Heart left ventricle (tissue), 13 donors: ENCODE results near the gene IQCH.

Experiments used
- POLR2A ChIP-seq, 2 donors: fragments of 450-650 bp; IDR thresholded peaks; one replicate each; pipeline ENCODE4 v1.6.1; 2017; ENCODE audit warnings: antibody characterized with exemption in 2 of 2, mild to moderate bottlenecking in 2 of 2, moderate library complexity in 2 of 2
- TF ChIP-seq, protein P1 (sequence below), 12 donors: fragments of 200-600 bp; sonication (generic) in 4 of 12; IDR thresholded peaks; one replicate each; pipeline versions ENCODE4 v1.5.0 to v1.8.0; 2018 to 2022; ENCODE audit warnings: antibody characterized with exemption in 12 of 12, mild to moderate bottlenecking in 5 of 12
- donor health status: ischemic (EF 13 %, LVEDD 7.1; RV severe dilation, severe dysfunction).
- donor health status: DM: no; HTN: yes; CAD: no.
- donor health status: DM: no; HTN: no; CAD: no.
- donor health status: ischemic (EF 25% LVEDD 6.9; RV normal size, moderate dysfunction).
- donor health status: ischemic (EF 25% LVEDD 5.7; RV mildly dilated, moderate dysfunction).
- donor health status: ischemic (EF 35%, LVEDD 5.7; RV mildly dilated, moderate dysfunction).
- donor health status: nonischemic (EF 11% LVEDD 7.7; RV severe dilation, severe dysfunction).
- donor health status: DM: yes; HTN: yes; CAD: no.
- donor health status: PGD.
- donor health status: ischemic (EF 29% LVEDD 5.4; RV normal size, mild dysfunction).
- donor health status: nonischemic (EF 23%, LVEDD 6.1; RV moderate dilation, normal function).

DNA sequence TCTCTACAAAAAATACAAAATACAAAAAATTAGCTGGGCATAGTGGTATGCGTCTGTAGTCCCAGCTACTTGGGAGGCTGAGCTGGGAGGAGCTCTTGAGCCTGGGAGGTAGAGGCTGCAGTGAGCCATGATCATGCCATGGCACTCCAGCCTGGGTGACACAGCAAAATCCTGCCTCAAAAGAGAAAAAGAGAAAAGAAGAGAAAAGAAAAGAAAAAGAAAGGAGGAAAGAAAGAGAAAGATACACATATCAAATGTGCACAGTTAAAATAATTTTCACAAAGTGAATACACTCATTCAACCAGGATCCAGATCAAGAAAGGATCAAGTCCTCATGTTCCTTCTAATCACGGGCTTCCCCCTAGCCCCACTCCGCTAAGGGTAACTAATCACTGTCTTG lies 260.5 kb downstream of the IQCH start:
- TF ChIP-seq, protein P1, sequence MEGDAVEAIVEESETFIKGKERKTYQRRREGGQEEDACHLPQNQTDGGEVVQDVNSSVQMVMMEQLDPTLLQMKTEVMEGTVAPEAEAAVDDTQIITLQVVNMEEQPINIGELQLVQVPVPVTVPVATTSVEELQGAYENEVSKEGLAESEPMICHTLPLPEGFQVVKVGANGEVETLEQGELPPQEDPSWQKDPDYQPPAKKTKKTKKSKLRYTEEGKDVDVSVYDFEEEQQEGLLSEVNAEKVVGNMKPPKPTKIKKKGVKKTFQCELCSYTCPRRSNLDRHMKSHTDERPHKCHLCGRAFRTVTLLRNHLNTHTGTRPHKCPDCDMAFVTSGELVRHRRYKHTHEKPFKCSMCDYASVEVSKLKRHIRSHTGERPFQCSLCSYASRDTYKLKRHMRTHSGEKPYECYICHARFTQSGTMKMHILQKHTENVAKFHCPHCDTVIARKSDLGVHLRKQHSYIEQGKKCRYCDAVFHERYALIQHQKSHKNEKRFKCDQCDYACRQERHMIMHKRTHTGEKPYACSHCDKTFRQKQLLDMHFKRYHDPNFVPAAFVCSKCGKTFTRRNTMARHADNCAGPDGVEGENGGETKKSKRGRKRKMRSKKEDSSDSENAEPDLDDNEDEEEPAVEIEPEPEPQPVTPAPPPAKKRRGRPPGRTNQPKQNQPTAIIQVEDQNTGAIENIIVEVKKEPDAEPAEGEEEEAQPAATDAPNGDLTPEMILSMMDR (IDR thresholded peaks at IDR 0.05) = no peak
- TF ChIP-seq POLR2A (IDR thresholded peaks at IDR 0.05) = no peak
